K562 (cell line): Measurements from ENCODE around the gene SYNGR3. TPM values are rescaled to one million over a fixed set of nuclear protein-coding genes. Genes with fewer than 3 reads are reported as not detected.

Experiments
- CC2D1A ChIP-seq: fragments of 450-650 bp; IDR thresholded peaks from 2 replicates; pipeline ENCODE4 v1.6.1; 2017; ENCODE audit warnings: mild to moderate bottlenecking
- CTBP1 ChIP-seq: fragments of 450-650 bp; IDR thresholded peaks from 2 replicates; pipeline ENCODE4 v1.6.1; 2016; ENCODE audit warnings: borderline replicate concordance
- CXXC5 ChIP-seq: fragments of 250-450 bp; sonication (Bioruptor Pico); IDR thresholded peaks from 2 replicates; pipeline ENCODE4 v1.8.0; 2022; ENCODE audit warnings: inconsistent platforms, mild to moderate bottlenecking, moderate library complexity
- GABPB1 ChIP-seq: sonication (generic); formaldehyde crosslinking; IDR thresholded peaks from 2 replicates; pipeline ENCODE4 v1.8.0; 2022; ENCODE audit warnings: mild to moderate bottlenecking, missing genetic modification reagents
- GTF2F1 ChIP-seq: IDR thresholded peaks from 2 replicates; pipeline ENCODE4 v1.6.1; 2011; ENCODE audit warnings: low read depth, low read length, improper control_type of control experiment
- HNRNPH1 ChIP-seq: fragments of 200-400 bp; formaldehyde crosslinking; optimal IDR thresholded peaks from 2 replicates; pipeline ENCODE3; 2017; ENCODE audit warnings: low read depth, mild to moderate bottlenecking, low read length, moderate library complexity
- SMC3 ChIP-seq: conservative IDR thresholded peaks from 2 replicates; pipeline ENCODE4 v1.6.1; 2011; ENCODE audit warnings: low read depth, low read length, improper control_type of control experiment; ENCODE audit not compliant: insufficient read depth
- TCF7L2 ChIP-seq: fragments of 150-350 bp; IDR thresholded peaks from 2 replicates; pipeline ENCODE4 v1.6.1; 2016; ENCODE audit warnings: low read depth, mild to moderate bottlenecking, low read length, moderate library complexity
- TGIF2 ChIP-seq: sonication (generic); formaldehyde crosslinking; IDR thresholded peaks from 2 replicates; pipeline ENCODE4 v1.8.1; 2022; ENCODE audit warnings: mild to moderate bottlenecking, missing genetic modification reagents, moderate library complexity
- ZBTB1 ChIP-seq: sonication (generic); formaldehyde crosslinking; IDR thresholded peaks from 2 replicates; pipeline ENCODE4 v1.8.1; 2023; ENCODE audit warnings: missing genetic modification reagents, low read depth, mild to moderate bottlenecking, borderline replicate concordance
- ZNF121 ChIP-seq: sonication (generic); formaldehyde crosslinking; conservative IDR thresholded peaks from 2 replicates; pipeline ENCODE4 v1.8.0; 2022; ENCODE audit warnings: missing genetic modification reagents
- ZNF551 ChIP-seq: fragments of 250-450 bp; sonication (Bioruptor Pico); IDR thresholded peaks from 2 replicates; pipeline ENCODE4 v1.5.0; 2021; ENCODE audit warnings: mild to moderate bottlenecking, moderate library complexity
- ZZZ3 ChIP-seq: fragments of 450-650 bp; IDR thresholded peaks from 2 replicates; pipeline ENCODE4 v1.6.1; 2016; ENCODE audit warnings: antibody characterized with exemption, mild to moderate bottlenecking, moderate library complexity
- polyA plus RNA-seq, 8 experiments: library from polyadenylated mRNA; depleted of rRNA in 4 of 8; stranded (reverse) in 5 of 8; unstranded in 3 of 8; fragments of >200 nt; fragmentation: Nextera tagmentation in 2 of 8; fragmentation: Illumina TruSeq in 1 of 8; extraction: Ambion mirVana in 2 of 8; extraction: Trizol in 1 of 8; gene quantifications; 2 replicates each; pipeline versions ENCODE4 v1.2.1 to v1.2.3, GENCODE V29; 2011 to 2014; ENCODE audit warnings: inconsistent platforms in 1 of 8, missing spikeins in 1 of 8
- total RNA-seq, 7 experiments: library from RNA; depleted of rRNA in 6 of 7; stranded (reverse); fragments of >200 nt in 6 of 7; fragmentation: Illumina TruSeq in 2 of 7; extraction: Trizol in 2 of 7; gene quantifications; 2 replicates each; pipeline versions ENCODE4 v1.2.1 to v1.2.3, GENCODE V29; 2011 to 2021; ENCODE audit warnings: low replicate concordance in 1 of 7
- TF ChIP-seq, protein P1 (sequence below), 2 experiments: fragments of 450-650 bp in 1 of 2; sonication (generic) in 1 of 2; formaldehyde crosslinking in 1 of 2; IDR thresholded peaks in 1 of 2; conservative IDR thresholded peaks in 1 of 2; 2 replicates each; pipeline versions ENCODE4 v1.6.1 to v1.8.1; 2016 to 2023; ENCODE audit warnings: mild to moderate bottlenecking in 2 of 2, moderate library complexity in 2 of 2, inconsistent platforms in 1 of 2, missing genetic modification reagents in 1 of 2
- TF ChIP-seq, protein P2 (sequence below), 2 experiments: fragments of 450-650 bp in 1 of 2; sonication (generic) in 1 of 2; formaldehyde crosslinking in 1 of 2; IDR thresholded peaks; 2 replicates each; pipeline versions ENCODE4 v1.7.1 to v1.9.0; 2016 to 2022; ENCODE audit warnings: inconsistent platforms in 1 of 2, mild to moderate bottlenecking in 1 of 2, missing genetic modification reagents in 1 of 2
- TF ChIP-seq, protein P3 (sequence below): IDR thresholded peaks from 3 replicates; pipeline ENCODE4 v1.6.1; 2011; ENCODE audit warnings: borderline replicate concordance, mild to moderate bottlenecking; ENCODE audit not compliant: insufficient read length, insufficient read depth

Gene SYNGR3
- total and polyA plus RNA-seq, 9 of the 15 experiments (the other 6 are each of a cell fraction or from before 2014, with no cell fraction given): 3.7 to 69.2 (median 36.3) TPM

DNA sequence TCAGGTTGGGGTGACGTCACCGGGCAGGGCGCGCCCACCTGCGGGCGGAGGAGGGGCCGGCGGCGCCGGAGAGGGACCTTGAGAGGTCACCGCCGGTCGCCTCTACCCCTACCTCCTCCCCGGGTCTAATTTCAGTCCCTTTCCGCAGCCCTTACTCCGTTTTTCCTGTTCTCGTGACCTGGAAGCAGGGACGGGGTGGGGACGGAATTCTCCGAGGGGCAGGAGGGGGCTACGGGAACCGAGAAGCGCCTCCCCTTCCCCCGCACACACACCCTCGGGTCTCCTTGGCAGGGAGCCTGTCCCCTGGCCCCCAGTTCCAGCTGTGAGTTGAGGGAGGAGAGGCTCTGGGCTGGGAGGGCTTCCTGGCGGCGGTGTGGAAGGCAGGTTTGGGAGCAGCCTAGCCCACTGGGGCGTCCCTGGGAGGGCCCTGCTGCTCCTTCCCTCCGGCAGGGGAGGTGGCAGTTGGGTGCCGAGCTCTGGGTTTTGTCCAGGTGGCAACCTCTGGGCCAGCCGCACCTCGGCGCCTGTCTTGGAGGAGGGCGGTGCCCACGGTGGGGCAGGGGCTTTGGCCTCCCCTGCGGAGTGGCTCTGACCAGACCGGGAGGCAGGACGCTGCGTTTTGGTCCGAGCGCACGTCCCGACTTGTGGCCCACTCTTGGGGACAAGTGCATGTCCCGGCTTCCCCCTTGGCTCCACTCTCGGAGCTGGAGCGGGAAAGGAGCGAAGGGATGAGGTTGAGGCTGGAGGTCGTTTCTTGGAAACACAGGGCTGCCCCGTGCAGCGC lies 773 bp downstream of the SYNGR3 start (continued):
- TF ChIP-seq, protein P1, sequence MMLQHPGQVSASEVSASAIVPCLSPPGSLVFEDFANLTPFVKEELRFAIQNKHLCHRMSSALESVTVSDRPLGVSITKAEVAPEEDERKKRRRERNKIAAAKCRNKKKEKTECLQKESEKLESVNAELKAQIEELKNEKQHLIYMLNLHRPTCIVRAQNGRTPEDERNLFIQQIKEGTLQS (IDR thresholded peaks at IDR 0.05): peak; percentile 97
- TF ChIP-seq, protein P1 (CRISPR knock-in tag; conservative IDR thresholded peaks at IDR 0.05): no peak
- TF ChIP-seq, protein P2, sequence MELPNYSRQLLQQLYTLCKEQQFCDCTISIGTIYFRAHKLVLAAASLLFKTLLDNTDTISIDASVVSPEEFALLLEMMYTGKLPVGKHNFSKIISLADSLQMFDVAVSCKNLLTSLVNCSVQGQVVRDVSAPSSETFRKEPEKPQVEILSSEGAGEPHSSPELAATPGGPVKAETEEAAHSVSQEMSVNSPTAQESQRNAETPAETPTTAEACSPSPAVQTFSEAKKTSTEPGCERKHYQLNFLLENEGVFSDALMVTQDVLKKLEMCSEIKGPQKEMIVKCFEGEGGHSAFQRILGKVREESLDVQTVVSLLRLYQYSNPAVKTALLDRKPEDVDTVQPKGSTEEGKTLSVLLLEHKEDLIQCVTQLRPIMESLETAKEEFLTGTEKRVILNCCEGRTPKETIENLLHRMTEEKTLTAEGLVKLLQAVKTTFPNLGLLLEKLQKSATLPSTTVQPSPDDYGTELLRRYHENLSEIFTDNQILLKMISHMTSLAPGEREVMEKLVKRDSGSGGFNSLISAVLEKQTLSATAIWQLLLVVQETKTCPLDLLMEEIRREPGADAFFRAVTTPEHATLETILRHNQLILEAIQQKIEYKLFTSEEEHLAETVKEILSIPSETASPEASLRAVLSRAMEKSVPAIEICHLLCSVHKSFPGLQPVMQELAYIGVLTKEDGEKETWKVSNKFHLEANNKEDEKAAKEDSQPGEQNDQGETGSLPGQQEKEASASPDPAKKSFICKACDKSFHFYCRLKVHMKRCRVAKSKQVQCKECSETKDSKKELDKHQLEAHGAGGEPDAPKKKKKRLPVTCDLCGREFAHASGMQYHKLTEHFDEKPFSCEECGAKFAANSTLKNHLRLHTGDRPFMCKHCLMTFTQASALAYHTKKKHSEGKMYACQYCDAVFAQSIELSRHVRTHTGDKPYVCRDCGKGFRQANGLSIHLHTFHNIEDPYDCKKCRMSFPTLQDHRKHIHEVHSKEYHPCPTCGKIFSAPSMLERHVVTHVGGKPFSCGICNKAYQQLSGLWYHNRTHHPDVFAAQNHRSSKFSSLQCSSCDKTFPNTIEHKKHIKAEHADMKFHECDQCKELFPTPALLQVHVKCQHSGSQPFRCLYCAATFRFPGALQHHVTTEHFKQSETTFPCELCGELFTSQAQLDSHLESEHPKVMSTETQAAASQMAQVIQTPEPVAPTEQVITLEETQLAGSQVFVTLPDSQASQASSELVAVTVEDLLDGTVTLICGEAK (IDR thresholded peaks at IDR 0.05): 0 out of 2 replicates have a peak, but pooled peaks have one; percentile 23
- TF ChIP-seq, protein P2 (CRISPR knock-in tag; IDR thresholded peaks at IDR 0.05): no peak
- TF ChIP-seq HNRNPH1 (no peak), ZZZ3 (no peak), CC2D1A (no peak), ZBTB1 (CRISPR knock-in tag) (0 out of 2 replicates have a peak, but pooled peaks have one; percentile 49), ZNF121 (CRISPR knock-in tag) (no peak), CTBP1 (no peak), CXXC5 (no peak), GTF2F1 (no peak), SMC3 (no peak), GABPB1 (CRISPR knock-in tag) (peak; percentile 60), ZNF551 (CRISPR knock-in tag) (no peak), TGIF2 (CRISPR knock-in tag) (0 out of 2 replicates have a peak, but pooled peaks have one; percentile 42), TCF7L2 (no peak)
- TF ChIP-seq, protein P3, sequence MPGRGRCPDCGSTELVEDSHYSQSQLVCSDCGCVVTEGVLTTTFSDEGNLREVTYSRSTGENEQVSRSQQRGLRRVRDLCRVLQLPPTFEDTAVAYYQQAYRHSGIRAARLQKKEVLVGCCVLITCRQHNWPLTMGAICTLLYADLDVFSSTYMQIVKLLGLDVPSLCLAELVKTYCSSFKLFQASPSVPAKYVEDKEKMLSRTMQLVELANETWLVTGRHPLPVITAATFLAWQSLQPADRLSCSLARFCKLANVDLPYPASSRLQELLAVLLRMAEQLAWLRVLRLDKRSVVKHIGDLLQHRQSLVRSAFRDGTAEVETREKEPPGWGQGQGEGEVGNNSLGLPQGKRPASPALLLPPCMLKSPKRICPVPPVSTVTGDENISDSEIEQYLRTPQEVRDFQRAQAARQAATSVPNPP: no peak
